HG02981 (cell line): ENCODE data around the gene TRPT1.

Experiments used
- ATAC-seq: cut with Tn5 transposase; IDR thresholded peaks from one replicate; pipeline ENCODE4 v1.9.1; 2021; ENCODE audit warnings: mild to moderate bottlenecking, moderate library complexity; ENCODE audit not compliant: unreplicated experiment

Gene TRPT1

GRCh38 chr11:64210301-64211020 lies 15.5 kb downstream of the TRPT1 start:
- ATAC-seq: no peak

DNA sequence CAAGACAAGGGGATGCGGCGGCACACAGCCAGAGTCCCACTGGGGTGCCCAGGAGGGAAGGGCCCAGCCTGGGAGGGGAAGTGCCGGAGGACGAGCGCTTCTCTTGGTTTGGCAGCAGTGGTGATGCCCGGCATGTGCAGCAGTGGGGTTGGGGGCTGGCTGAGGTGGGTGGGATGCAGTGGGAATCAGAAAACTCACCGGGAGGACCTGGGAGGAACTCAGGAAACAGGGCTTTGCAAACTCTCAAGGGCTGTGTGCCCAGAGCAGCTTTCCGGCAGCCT lies 16.5 kb downstream of the TRPT1 start:
- no peak for ATAC-seq

DNA sequence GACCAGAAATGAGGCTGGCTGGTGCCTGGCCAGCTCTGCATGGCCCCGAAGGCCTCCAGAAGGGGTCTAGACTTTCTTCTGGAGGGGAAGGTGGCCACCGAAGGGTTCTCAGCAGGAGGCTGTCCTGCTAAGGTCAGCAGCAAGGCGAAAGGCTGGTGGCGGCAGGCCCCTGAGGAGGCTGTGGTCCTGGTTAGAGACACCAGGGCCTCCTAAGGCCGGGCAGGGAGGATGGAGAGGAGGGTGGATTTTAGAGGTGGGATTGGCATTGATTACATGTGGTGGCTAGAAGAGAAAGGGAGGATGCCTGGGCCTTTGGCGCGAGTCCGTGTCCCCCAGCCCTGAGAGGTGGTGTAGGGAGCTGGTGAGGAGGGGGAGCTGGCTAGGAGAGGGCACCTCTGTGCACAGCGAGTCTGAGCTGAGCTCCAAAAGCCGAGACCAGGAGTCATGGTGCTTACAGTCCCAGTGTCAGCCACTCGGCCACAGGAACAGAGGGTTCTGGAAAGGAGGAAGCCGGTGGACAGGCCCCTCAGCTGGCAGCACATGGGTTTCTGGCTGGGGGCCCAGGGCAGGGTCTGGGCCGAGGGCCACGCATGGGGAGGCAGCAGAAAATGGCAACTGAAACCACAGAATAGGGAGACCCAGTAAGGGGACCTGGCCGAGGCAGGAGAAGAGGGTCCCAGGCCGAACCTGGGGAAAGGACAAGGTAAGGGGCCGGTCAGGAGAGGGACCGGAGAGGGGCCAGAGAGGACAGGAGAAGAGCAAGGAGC lies 17.0 kb downstream of the TRPT1 start:
- ATAC-seq: no peak

DNA sequence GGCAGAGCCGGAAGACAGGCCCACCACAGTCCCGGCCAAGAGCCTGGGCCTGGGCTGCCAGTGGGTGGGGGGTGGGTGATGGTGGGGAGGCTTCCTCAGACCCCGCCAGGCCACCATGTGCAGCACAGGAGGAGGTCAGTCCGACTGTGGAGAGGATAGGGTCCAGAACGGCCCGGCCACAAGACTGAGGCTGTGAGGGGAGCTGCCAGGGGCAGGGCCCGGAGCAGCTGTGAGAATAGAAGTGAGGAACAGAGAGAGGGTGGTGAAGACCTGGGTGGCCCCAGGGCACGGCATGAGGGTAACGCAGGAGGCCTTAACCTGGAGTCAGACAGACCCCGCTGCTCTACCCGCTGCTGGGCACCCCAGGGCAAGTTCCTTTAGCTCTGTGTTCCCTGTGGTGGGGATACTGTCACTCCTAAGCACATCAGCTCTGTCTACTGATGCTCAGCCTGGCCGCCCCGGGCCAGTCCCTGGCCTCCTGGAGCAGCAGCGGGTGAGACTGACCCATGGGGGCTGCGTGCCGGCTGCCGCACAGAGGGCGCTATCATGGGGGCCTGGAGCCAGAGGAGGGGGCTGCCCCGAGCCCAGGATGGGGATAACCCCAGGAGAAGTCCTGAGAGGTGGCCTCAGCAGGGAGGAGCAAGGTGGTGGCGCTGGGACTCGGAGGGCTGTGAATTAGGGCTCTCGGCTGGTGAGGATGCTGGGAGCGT lies 17.7 kb downstream of the TRPT1 start:
- ATAC-seq: no peak

GRCh38 chr11:64207256-64208085 lies 18.5 kb downstream of the TRPT1 start:
- peak; percentile 52 for ATAC-seq

- ATAC-seq: no peak
Measured at GRCh38 chr11:64206457-64207255, 19.3 kb downstream of the TRPT1 start, which contains the start of gene FERMT3. Gene FERMT3 (plus strand): TSS chr11:64206721. CDS start chr11:64207365, 644 bp downstream.

- ATAC-seq: no peak
Measured at GRCh38 chr11:64204464-64204989, 21.5 kb downstream of the TRPT1 start.

- ATAC-seq: no peak
Measured at GRCh38 chr11:64204080-64204440, 21.9 kb downstream of the TRPT1 start.

GRCh38 chr11:64203421-64204079 lies 22.4 kb downstream of the TRPT1 start:
- ATAC-seq: no peak

DNA sequence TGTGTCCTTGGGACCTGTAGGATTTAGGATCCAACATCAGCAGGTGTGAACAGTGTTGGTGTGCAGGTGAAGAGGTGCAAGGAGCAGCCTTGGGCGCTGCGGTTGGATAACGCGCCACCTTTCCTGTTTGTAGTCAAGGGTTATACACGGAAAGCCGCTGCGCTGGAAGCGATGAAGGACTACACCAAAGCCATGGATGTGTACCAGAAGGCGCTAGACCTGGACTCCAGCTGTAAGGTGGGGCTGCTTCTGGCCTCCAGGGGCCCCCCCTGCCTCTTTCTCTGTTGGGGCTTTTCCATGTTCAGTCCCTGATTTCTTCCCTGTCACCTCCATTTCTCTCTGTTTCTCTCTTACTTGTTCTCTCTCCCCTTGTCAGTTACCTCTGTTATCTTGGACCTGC lies 23.0 kb downstream of the TRPT1 start:
- ATAC-seq: no peak

DNA sequence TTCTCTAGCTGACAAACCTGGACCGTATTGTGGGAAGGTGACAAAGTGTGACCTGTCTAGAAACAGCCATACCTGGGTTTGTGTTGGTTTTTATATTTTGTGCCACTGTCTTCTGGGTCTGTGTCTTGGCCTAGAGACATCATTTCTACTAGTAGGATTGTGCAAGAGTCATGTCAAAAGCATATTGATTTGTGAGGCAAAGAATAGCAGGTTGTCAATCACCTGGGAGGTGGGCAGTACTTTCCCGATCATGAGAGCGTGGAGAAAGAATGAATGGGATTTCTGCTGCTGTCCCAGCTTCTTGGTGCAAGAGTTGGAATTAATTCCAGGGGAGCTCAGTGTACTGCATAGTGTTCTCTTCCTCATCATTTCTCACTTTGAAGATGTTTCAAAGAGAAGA lies 24.4 kb downstream of the TRPT1 start:
- ATAC-seq: no peak

DNA sequence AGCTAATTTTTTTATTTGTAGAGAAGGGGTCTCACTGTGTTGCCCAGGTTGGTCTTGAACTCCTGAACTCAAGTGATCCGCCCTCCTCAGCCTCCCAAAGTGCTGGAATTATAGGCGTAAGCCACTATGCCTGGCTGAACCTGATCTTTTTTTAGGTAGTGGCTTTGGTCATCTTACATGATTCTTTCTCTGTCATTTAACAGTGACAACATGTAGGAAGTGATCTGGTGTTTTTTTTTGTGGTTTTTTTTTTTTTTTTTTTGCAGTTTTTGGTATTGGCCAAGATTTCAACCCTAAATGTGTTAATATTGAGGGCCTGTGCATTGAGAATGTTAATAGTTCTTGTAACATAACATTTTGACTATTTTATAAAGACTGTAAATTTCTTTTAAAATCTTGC lies 27.5 kb downstream of the TRPT1 start:
- ATAC-seq: no peak

DNA sequence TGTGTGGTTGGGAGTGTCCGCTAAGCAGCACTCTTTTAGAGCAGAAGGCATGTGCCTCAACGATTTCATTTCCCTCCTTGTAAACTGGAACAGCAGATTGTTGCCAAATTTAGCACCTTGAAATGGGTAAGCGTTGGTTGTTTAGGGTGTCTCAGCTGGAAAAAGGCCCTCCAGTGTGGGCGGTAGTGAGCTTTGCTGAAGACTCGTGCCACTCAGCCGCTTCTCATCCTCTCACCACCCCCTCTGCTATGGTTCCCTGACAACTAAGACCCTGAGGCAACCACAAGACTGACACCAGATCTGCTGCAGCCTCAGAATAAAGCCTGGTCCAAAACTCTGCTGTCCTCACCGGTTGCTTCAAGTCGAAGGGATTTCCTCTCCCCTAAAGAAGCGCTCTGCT lies 29.4 kb downstream of the TRPT1 start:
- ATAC-seq: no peak

DNA sequence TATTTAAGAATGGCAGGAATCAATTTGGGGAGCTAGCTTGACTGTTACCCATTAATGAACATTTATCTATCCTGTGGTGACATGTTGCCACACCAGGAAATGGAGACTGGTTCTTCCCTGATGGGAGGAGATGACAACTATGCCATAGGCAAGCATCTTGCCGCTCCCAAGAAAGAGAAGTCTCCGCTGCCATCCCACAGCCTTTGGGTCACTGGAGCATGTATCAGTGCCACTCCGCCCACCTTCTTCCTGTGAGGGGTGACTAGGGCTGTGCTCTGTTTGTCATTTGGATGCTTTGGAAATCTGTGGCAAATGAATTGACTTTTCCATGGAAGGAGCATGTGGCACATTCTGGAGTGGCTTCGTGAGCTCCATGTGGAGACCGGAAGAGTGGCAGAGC lies 33.6 kb downstream of the TRPT1 start:
- no peak for ATAC-seq

DNA sequence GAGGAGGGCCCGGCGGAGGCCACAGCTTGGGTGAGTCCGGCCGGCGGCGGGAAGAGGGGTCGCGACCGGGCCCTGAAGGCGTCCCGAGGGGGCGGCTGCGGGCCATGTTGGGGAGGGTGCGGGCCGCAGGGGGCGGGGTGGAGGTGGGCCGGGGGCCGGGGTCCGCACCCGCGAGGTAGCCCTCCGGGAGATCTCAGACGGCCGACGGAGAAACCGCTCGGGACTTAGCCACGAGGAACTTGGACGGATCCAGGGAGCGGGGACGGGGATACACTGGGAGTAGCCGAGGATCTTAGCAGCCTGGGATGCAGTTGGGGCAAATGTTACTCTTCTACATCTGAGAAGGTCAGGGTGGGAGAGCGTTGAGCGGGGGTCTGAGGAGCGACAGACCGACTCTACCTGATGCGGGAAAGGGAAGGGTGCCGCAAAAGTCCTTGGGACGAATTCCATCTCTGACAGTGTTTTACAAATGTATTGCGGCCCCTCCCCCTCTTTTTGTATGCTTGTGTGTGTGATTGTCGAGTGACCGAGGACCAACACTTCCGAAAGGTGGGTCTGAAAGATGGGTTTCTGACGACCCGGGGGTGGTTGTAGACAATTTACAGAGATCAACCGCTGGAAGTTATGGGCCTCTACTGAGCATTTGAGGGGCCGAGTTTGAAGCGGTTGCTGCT lies 39.4 kb downstream of the TRPT1 start:
- ATAC-seq: no peak

- peak; percentile 82 for ATAC-seq
Measured at GRCh38 chr11:64185693-64186491, 40.1 kb downstream of the TRPT1 start, which contains the start of gene STIP1. Gene STIP1 (plus strand): TSS chr11:64186171. CDS start chr11:64186262, 91 bp downstream.

DNA sequence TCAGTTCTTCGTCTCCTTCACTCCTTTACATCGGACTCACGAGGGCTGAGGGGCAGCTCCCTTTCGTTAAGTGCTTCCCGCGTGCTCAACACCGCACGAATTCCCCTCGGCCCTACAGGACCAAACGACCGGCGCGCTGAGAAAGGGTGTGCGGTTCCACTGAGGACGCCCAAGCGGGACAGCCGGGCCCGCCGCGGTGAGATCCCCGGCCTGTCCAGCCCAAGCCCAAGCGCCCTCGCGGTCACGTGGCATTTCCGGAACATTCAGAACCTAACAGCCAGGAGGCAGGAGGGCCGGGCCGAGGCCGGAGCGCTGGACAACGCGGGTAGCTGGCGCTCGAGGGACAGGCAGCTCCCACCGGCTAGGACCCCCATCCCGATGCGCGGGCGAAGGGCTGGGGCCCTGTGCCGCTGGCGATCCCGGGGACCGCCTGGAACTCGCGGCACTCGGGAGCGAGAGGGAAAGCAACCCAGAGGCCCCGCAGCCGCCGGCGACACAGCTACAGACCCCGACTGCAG lies 40.8 kb downstream of the TRPT1 start:
- ATAC-seq: peak; percentile 11

GRCh38 chr11:64183890-64184289 lies 42.1 kb downstream of the TRPT1 start:
- ATAC-seq: no peak
